ENCODE results near the gene TNFAIP8.

TNFAIP8 gene

GRCh38 chr5:119386596-119387344 is 31.0 kb downstream of the TNFAIP8 start:
- H3K36me3 ChIP-seq, result peaks cover 0 to 14% (median 3%) of the 10 kb centered on the region in 11 experiments; a peak in 7 of 22 replicates
- no peaks in the 10 kb centered on the region for H3K27me3 ChIP-seq
- H3K4me1 ChIP-seq, result peaks cover 13 to 100% (median 27%) of the 10 kb centered on the region in 10 experiments
- no peaks in the 10 kb centered on the region for H3K9me3 ChIP-seq (replicated peaks in 1 of 11)
- H3K9ac ChIP-seq, result no peak overlapping the region
- peaks cover 0 to 81% (median 0%) of the 10 kb centered on the region in 11 experiments; a peak in 8 of 22 replicates for H4K20me1 ChIP-seq
- H3K27ac ChIP-seq, result no peak overlapping the region
- TF ChIP-seq Cebpa-rat (IDR thresholded peaks at IDR 0.05), result no peak
- no peak overlapping the region for H3K4me3 ChIP-seq
- H3K4me2 ChIP-seq, result peak overlapping the region in 3 of 11 experiments; percentile 88 to 96 (median 89); a peak in 6 of 22 replicates

GRCh38 chr5:119387945-119388618 is 32.3 kb downstream of the TNFAIP8 start:
- Histone ChIP-seq H3K9me3 (replicated peaks in 1 of 11) (no peaks in the 10 kb centered on the region), H3K4me3 (no peak overlapping the region), H3K36me3 (peaks cover 8 to 27% (median 12%) of the 10 kb centered on the region in 11 experiments), H4K20me1 (peaks cover 0 to 71% (median 0%) of the 10 kb centered on the region in 11 experiments; a peak in 5 of 22 replicates), H3K27me3 (no peaks in the 10 kb centered on the region), H3K4me2 (peak overlapping the region in 5 of 11 experiments; percentile 57 to 96 (median 88); a peak in 8 of 22 replicates), H3K9ac (peak overlapping the region in 2 of 11 experiments; percentile 62 to 76; a peak in 4 of 22 replicates), H3K27ac (peak overlapping the region in 4 of 11 experiments; percentile 66 to 80 (median 74); a peak in 7 of 22 replicates), H3K4me1 (peaks cover 13 to 100% (median 27%) of the 10 kb centered on the region in 10 experiments)
- no peak for TF ChIP-seq Cebpa-rat (IDR thresholded peaks at IDR 0.05)

- Histone ChIP-seq H3K36me3 (peaks cover 14 to 33% (median 19%) of the 10 kb centered on the region in 11 experiments), H3K4me1 (peaks cover 13 to 100% (median 27%) of the 10 kb centered on the region in 10 experiments), H3K4me3 (peak overlapping the region in 3 of 10 experiments; percentile 43 to 49 (median 47); a peak in 6 of 20 replicates), H3K9me3 (replicated peaks in 1 of 11) (no peaks in the 10 kb centered on the region), H3K9ac (peak overlapping the region in 4 of 11 experiments; percentile 59 to 76 (median 66); a peak in 5 of 22 replicates), H3K27me3 (no peaks in the 10 kb centered on the region), H3K4me2 (peak overlapping the region; percentile 15 to 96 (median 50); a peak in 21 of 22 replicates), H3K27ac (peak overlapping the region in 5 of 11 experiments; percentile 49 to 80 (median 72); a peak in 10 of 22 replicates), H4K20me1 (peaks cover 0 to 66% (median 0%) of the 10 kb centered on the region in 11 experiments; a peak in 5 of 22 replicates)
- TF ChIP-seq Cebpa-rat (IDR thresholded peaks at IDR 0.05), result no peak
Measured at GRCh38 chr5:119388619-119389190, 32.9 kb downstream of the TNFAIP8 start.

GRCh38 chr5:119389288-119390030 is 33.6 kb downstream of the TNFAIP8 start:
- H3K9me3 ChIP-seq (replicated peaks in 1 of 11), result no peaks in the 10 kb centered on the region
- peak overlapping the region in 8 of 11 experiments; percentile 19 to 80 (median 64); a peak in 14 of 22 replicates for H3K27ac ChIP-seq
- H3K27me3 ChIP-seq, result no peaks in the 10 kb centered on the region
- TF ChIP-seq Cebpa-rat (IDR thresholded peaks at IDR 0.05), result no peak
- H3K9ac ChIP-seq, result peak overlapping the region in 4 of 11 experiments; percentile 59 to 76 (median 66); a peak in 8 of 22 replicates
- H3K4me1 ChIP-seq, result peaks cover 13 to 100% (median 27%) of the 10 kb centered on the region in 10 experiments
- peaks cover 0 to 59% (median 0%) of the 10 kb centered on the region in 11 experiments; a peak in 5 of 22 replicates for H4K20me1 ChIP-seq
- peak overlapping the region; percentile 15 to 96 (median 50); a peak in 21 of 22 replicates for H3K4me2 ChIP-seq
- peak overlapping the region in 4 of 10 experiments; percentile 24 to 49 (median 45); a peak in 6 of 20 replicates for H3K4me3 ChIP-seq
- H3K36me3 ChIP-seq, result peaks cover 17 to 41% (median 23%) of the 10 kb centered on the region in 11 experiments

GRCh38 chr5:119390404-119390803 is 34.6 kb downstream of the TNFAIP8 start:
- H3K4me3 ChIP-seq, result 0 out of 20 replicates have a peak overlapping the region, but pooled peaks of 1 of the 10 experiments have one; percentile 43
- H3K9me3 ChIP-seq (replicated peaks in 1 of 11), result peaks cover 0 to 4% (median 0%) of the 10 kb centered on the region in 11 experiments; a peak in 2 of 22 replicates
- H3K27ac ChIP-seq, result peak overlapping the region in 7 of 11 experiments; percentile 39 to 80 (median 66); a peak in 12 of 22 replicates
- peak overlapping the region in 8 of 11 experiments; percentile 7 to 96 (median 73); a peak in 13 of 22 replicates for H3K4me2 ChIP-seq
- peaks cover 0 to 50% (median 0%) of the 10 kb centered on the region in 11 experiments; a peak in 4 of 22 replicates for H4K20me1 ChIP-seq
- TF ChIP-seq Cebpa-rat (IDR thresholded peaks at IDR 0.05), result no peak
- no peaks in the 10 kb centered on the region for H3K27me3 ChIP-seq
- H3K4me1 ChIP-seq, result peaks cover 13 to 100% (median 27%) of the 10 kb centered on the region in 10 experiments
- H3K36me3 ChIP-seq, result peaks cover 19 to 44% (median 32%) of the 10 kb centered on the region in 11 experiments
- peak overlapping the region in 2 of 11 experiments; percentile 62 to 69; a peak in 2 of 22 replicates for H3K9ac ChIP-seq

GRCh38 chr5:119393201-119393691 is 37.4 kb downstream of the TNFAIP8 start:
- H3K27ac ChIP-seq, result peak overlapping the region in 2 of 11 experiments; percentile 12 to 26; a peak in 2 of 22 replicates
- no peaks in the 10 kb centered on the region for H3K27me3 ChIP-seq
- H3K9me3 ChIP-seq (replicated peaks in 1 of 11), result peaks cover 0 to 6% (median 0%) of the 10 kb centered on the region in 11 experiments; a peak in 2 of 22 replicates
- H3K9ac ChIP-seq, result no peak overlapping the region
- H3K4me3 ChIP-seq, result no peak overlapping the region
- peaks cover 19 to 48% (median 35%) of the 10 kb centered on the region in 11 experiments for H3K36me3 ChIP-seq
- H3K4me1 ChIP-seq, result peaks cover 16 to 100% (median 46%) of the 10 kb centered on the region in 10 experiments
- H3K4me2 ChIP-seq, result peak overlapping the region in 3 of 11 experiments; percentile 27 to 96 (median 53); a peak in 5 of 22 replicates
- peaks cover 0 to 23% (median 0%) of the 10 kb centered on the region in 11 experiments; a peak in 3 of 22 replicates for H4K20me1 ChIP-seq
- TF ChIP-seq Cebpa-rat (IDR thresholded peaks at IDR 0.05), result no peak

- Histone ChIP-seq H3K27me3 (no peaks in the 10 kb centered on the region), H3K4me1 (peaks cover 12 to 100% (median 47%) of the 10 kb centered on the region in 10 experiments), H3K4me2 (peak overlapping the region in 3 of 11 experiments; percentile 27 to 96 (median 53); a peak in 4 of 22 replicates), H4K20me1 (peaks cover 0 to 18% (median 0%) of the 10 kb centered on the region in 11 experiments; a peak in 3 of 22 replicates), H3K36me3 (peaks cover 19 to 48% (median 35%) of the 10 kb centered on the region in 11 experiments), H3K27ac (peak overlapping the region in 2 of 11 experiments; percentile 12 to 26; a peak in 2 of 22 replicates), H3K4me3 (no peak overlapping the region), H3K9me3 (replicated peaks in 1 of 11) (peaks cover 0 to 6% (median 0%) of the 10 kb centered on the region in 11 experiments; a peak in 2 of 22 replicates), H3K9ac (no peak overlapping the region)
- no peak for TF ChIP-seq Cebpa-rat (IDR thresholded peaks at IDR 0.05)
Measured at GRCh38 chr5:119393746-119394145, 37.9 kb downstream of the TNFAIP8 start.
